Brain microvascular endothelial cell (primary cell): Measurements from ENCODE around the gene MLLT3.

Source experiments
- DNase-seq: peaks from one replicate; pipeline ENCODE4 v3.0.0-alpha.2; 2020
- H3K27ac ChIP-seq: fragments of 250-450 bp; sonication (Bioruptor Pico); 2 replicates; pipeline ENCODE4 v1.5.1; 2020; ENCODE audit warnings: mild to moderate bottlenecking, moderate library complexity
- H3K27me3 ChIP-seq: fragments of 250-450 bp; sonication (Bioruptor Pico); replicated peaks from 2 replicates; pipeline ENCODE4 v1.5.1; 2020; ENCODE audit warnings: mild to moderate bottlenecking
- H3K36me3 ChIP-seq: fragments of 250-450 bp; sonication (Bioruptor Pico); replicated peaks from 2 replicates; pipeline ENCODE4 v1.5.1; 2020; ENCODE audit warnings: mild to moderate bottlenecking
- H3K4me3 ChIP-seq: 2 replicates; pipeline ENCODE4 v1.5.1; 2011; ENCODE audit warnings: low read depth, mild to moderate bottlenecking, control low read depth, low read length, moderate library complexity
- in situ Hi-C: cut with HindIII; loops from 2 replicates; pipeline ENCODE4 v1.10.0; 2017; ENCODE audit warnings: low sequenced_read_pairs, low pct_ligation_motif_present
- TF ChIP-seq, protein P1 (sequence below): IDR thresholded peaks from 2 replicates; pipeline ENCODE4 v1.5.1; 2011; ENCODE audit warnings: low read depth, mild to moderate bottlenecking, moderate library complexity, low read length, control low read depth, inconsistent platforms; ENCODE audit errors: missing control alignments

Gene MLLT3

DNA sequence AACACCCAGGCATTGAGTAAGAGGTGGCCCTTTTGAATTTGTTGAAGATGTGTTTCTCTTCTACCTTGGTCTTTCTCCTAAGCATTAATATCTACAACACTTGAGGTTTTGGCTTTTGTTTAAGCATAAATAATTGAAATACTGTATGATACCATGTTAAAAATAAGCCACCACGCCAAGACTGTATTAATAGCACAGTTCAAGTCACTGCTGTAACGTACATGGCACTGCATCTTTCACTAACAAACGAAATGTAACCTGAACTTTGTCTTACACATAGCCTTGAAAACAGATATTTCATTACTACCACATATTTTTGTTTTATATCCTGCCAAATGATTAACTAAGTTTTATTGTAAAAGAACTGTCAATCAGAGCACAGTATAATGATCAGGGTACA, 112.8 kb downstream of the MLLT3 start:
- no peak for DNase-seq
- TF ChIP-seq, protein P1, sequence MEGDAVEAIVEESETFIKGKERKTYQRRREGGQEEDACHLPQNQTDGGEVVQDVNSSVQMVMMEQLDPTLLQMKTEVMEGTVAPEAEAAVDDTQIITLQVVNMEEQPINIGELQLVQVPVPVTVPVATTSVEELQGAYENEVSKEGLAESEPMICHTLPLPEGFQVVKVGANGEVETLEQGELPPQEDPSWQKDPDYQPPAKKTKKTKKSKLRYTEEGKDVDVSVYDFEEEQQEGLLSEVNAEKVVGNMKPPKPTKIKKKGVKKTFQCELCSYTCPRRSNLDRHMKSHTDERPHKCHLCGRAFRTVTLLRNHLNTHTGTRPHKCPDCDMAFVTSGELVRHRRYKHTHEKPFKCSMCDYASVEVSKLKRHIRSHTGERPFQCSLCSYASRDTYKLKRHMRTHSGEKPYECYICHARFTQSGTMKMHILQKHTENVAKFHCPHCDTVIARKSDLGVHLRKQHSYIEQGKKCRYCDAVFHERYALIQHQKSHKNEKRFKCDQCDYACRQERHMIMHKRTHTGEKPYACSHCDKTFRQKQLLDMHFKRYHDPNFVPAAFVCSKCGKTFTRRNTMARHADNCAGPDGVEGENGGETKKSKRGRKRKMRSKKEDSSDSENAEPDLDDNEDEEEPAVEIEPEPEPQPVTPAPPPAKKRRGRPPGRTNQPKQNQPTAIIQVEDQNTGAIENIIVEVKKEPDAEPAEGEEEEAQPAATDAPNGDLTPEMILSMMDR, result no peak
- in situ Hi-C loops, result no loop called here

DNA sequence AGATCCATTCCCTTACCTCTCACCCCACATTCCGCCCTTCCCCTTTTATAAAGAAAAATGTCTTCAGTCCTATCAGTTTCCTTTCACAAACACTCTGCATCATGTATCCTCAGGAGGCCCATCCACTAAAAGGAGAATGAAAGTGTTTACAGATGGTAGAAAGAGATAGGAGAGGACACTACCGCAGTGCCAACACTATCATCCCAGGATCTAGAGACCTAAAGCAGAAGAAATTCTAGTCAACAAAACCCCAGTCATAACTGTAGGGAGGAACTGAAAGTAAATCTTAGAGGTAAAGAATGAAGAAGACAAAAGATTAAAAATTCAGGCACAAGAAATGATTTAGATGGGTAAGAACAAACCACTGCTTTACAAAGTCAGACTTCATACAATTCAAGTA, 114.1 kb downstream of the MLLT3 start:
- no peak for DNase-seq
- Histone ChIP-seq H3K27ac (no peak overlapping the region), H3K4me3 (no peak overlapping the region), H3K36me3 (no peaks in the 10 kb centered on the region), H3K27me3 (no peaks in the 10 kb centered on the region)
- in situ Hi-C loops, result no loop called here
- TF ChIP-seq, protein P1, result no peak

More for the DNA sequence above, 112.8 kb downstream of the MLLT3 start:
- Histone ChIP-seq H3K36me3 (no peaks in the 10 kb centered on the region), H3K27ac (no peak overlapping the region), H3K27me3 (no peaks in the 10 kb centered on the region), H3K4me3 (no peak overlapping the region)

DNA sequence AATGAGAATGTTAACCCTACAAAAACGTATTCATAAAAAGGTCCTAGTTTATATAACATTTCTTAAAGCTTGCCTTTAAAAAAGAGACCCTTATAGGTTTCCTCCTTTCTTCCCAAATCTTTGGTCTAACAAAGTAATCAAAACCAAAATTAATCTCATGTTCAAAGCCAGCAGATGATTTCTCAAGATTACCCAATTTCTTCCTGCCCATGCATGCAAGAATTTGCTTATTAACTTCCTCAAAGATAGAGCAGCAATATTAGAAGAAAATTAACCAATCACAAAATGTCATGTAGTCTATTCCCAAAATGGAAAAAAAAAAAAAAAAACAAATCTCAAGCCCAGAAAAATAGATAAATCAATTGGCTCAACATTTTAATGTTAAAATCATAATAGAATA, 114.9 kb downstream of the MLLT3 start:
- Histone ChIP-seq H3K36me3 (no peaks in the 10 kb centered on the region), H3K27me3 (no peaks in the 10 kb centered on the region), H3K27ac (no peak overlapping the region), H3K4me3 (no peak overlapping the region)
- in situ Hi-C loops, result no loop called here
- no peak for DNase-seq
- TF ChIP-seq, protein P1, result no peak

DNA sequence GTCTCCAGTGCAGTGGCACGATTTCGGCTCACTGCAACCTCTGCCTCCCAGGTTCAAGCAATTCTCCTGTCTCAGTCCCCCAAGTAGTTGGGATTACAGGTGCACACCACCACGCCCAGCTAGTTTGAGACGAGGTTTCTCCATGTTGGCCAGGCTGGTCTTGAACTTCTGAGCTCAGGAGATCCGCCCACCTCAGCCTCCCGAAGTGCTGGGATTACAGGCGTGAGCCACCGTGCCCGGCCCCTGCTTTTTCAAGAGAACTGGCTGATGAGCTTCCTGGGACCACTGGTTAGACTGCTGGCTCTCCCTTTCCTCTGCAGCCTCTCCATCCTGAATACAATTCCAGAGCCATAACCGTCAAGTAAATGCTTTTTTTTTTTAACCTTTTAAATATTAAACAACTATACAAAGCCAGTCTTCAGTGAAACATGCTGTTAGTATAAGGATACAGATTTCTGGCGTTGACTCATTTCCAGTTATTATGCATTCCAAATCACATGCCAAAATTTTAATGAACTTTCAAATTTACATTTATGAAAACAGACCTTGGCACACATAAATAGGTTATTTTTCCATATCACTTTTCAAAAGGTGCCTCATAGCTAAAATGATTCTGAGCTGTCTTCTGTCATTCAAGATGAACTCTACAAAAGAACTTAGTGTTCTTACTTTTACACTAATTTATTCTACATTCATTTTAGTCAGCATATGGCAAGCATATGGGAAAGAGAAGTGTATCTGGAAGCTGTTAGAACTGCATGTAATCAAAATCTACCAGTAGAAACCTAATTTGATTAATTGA, 116.0 kb downstream of the MLLT3 start:
- Histone ChIP-seq H3K27me3 (no peaks in the 10 kb centered on the region), H3K27ac (no peak overlapping the region), H3K36me3 (no peaks in the 10 kb centered on the region), H3K4me3 (no peak overlapping the region)
- no peak for DNase-seq
- TF ChIP-seq, protein P1, result no peak
- in situ Hi-C loops, result no loop called here

DNA sequence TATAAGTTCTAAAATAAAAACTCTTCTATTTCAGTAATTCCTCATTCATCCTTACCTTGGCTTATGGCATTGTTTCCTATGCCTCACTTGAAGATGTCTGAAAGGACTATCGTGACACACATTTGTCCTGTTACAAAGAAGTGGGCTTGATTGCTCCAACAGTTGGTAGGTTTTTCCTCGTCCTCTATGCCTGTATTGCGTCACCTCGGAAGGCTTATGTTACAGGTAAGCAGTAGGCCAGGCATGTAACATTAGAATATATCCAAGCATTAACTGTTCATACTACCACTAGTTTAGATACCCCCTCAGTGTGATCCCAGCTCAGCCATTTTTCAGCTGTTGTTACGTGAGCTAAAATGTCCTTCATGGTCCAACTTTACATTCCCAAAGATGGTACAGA, 116.7 kb downstream of the MLLT3 start:
- H3K4me3 ChIP-seq, result no peak overlapping the region
- no peaks in the 10 kb centered on the region for H3K27me3 ChIP-seq
- DNase-seq, result no peak
- TF ChIP-seq, protein P1, result no peak
- H3K27ac ChIP-seq, result no peak overlapping the region
- in situ Hi-C loops, result no loop called here
- H3K36me3 ChIP-seq, result no peaks in the 10 kb centered on the region

DNA sequence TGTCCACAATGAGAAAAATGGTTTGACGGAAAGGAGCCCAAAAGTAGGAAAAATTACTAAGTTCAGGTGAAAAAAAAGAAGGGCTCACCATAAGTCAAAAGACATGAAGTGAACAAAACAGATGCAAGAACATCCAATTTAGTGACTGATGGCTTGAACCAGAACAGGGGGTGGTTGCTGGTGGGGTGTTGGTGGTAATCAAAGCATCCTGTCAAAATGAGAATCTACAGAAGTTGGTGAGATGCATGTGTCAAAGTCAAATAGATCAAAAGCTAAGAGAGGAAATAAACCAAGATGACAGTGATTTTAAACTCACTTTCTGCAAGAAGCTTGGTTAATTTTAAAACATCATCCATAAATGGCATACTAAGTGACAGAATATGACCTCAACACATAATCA, 117.4 kb downstream of the MLLT3 start:
- DNase-seq, result no peak
- H3K27ac ChIP-seq, result no peak overlapping the region

More for the DNA sequence above, 117.4 kb downstream of the MLLT3 start:
- Histone ChIP-seq H3K4me3 (no peak overlapping the region), H3K36me3 (no peaks in the 10 kb centered on the region), H3K27me3 (no peaks in the 10 kb centered on the region)
- in situ Hi-C loops, result no loop called here
- TF ChIP-seq, protein P1, result no peak
